ENCODE measurements around the gene EXD2. TPM values are rescaled to one million over a fixed set of nuclear protein-coding genes. Genes with fewer than 3 reads are reported as not detected.

The EXD2 gene
- total RNA-seq, 1 donor from 2014 or later = 6.9 TPM

GRCh38 chr14:69151458-69152180, 39.7 kb upstream of the EXD2 start:
- H3K27ac Mint-ChIP-seq = peak overlapping the region; percentile 88
- TF ChIP-seq CTCF (IDR thresholded peaks at IDR 0.05) = no peak
- DNase-seq (peak; percentile 72), ATAC-seq (ENCODE audit: low read depth) (peak; percentile 38)
- peak overlapping the region; percentile 95 for H3K4me3 Mint-ChIP-seq
- intact Hi-C loops (cut with micrococcal nuclease) = loop anchor here (1.0 to 5.0 kb wide), 6 partner anchors 22 to 1909 kb away; partner anchors contain the start of genes ATP6V1D, PALS1, SRSF5 and SUSD6
- peaks cover 40% of the 10 kb centered on the region for H3K4me1 Mint-ChIP-seq
- ChIA-PET POLR2A (interaction anchor here (0.7 to 3.5 kb wide), 6 partner anchors 16 to 1447 kb away, joined by 3 to 23 read pairs (median 8); partner anchors contain the start of genes EXD2 and SRSF5), CTCF (interaction anchor here (0.6 to 3.2 kb wide), 4 partner anchors 22 to 90 kb away, joined by 3 to 11 read pairs (median 4); no protein-coding TSS in a partner anchor)
- H3K9me3 Mint-ChIP-seq = no peaks in the 10 kb centered on the region
- H3K27me3 Mint-ChIP-seq = no peaks in the 10 kb centered on the region
- H3K36me3 Mint-ChIP-seq (ENCODE audit: low read depth) = peaks cover 35% of the 10 kb centered on the region

- no peak for DNase-seq
- Mint-ChIP-seq H3K4me3 (peak overlapping the region; percentile 95), H3K27me3 (no peaks in the 10 kb centered on the region), H3K36me3 (ENCODE audit: low read depth) (peaks cover 32% of the 10 kb centered on the region), H3K4me1 (peaks cover 35% of the 10 kb centered on the region), H3K27ac (peak overlapping the region; percentile 88), H3K9me3 (no peaks in the 10 kb centered on the region)
- intact Hi-C loops (cut with micrococcal nuclease) = loop anchor here (2.0 to 5.0 kb wide), 5 partner anchors 200 to 1910 kb away; partner anchors contain the start of genes ATP6V1D, PALS1, SRSF5 and SUSD6
- ChIA-PET POLR2A (interaction anchor here (0.7 to 3.5 kb wide), 6 partner anchors 16 to 1448 kb away, joined by 3 to 23 read pairs (median 8); partner anchors contain the start of genes EXD2 and SRSF5), CTCF (interaction anchor here (1.0 to 3.2 kb wide), 2 partner anchors 23 to 38 kb away, joined by 4 to 11 read pairs; no protein-coding TSS in a partner anchor)
- TF ChIP-seq CTCF (IDR thresholded peaks at IDR 0.05) = no peak
- peak; percentile 15 for ATAC-seq (ENCODE audit: low read depth)
Observed at GRCh38 chr14:69152181-69152901, 39.0 kb upstream of the EXD2 start.

- Mint-ChIP-seq H3K27ac (peak within 1 kb of the TSS; percentile 88), H3K27me3 (no peaks in the 10 kb centered on the region), H3K9me3 (no peaks in the 10 kb centered on the region), H3K36me3 (ENCODE audit: low read depth) (peaks cover 27% of the 10 kb centered on the region), H3K4me1 (peaks cover 30% of the 10 kb centered on the region), H3K4me3 (peak within 1 kb of the TSS; percentile 95)
- DNase-seq = no peak
- ChIA-PET CTCF (interaction anchor here (3.2 kb wide), 1 partner anchor 23 kb away, joined by 11 read pairs; no protein-coding TSS in a partner anchor), POLR2A (interaction anchor here (1.0 to 3.5 kb wide), 5 partner anchors 37 to 614 kb away, joined by 3 to 23 read pairs (median 5); partner anchors contain the start of genes ERH, EXD2, SLC39A9 and SRSF5)
- intact Hi-C loops (cut with micrococcal nuclease) = loop anchor here (1.0 to 5.0 kb wide), 8 partner anchors 38 to 1911 kb away; partner anchors contain the start of genes ATP6V1D, COX16, ERH and EXD2
- no peak for TF ChIP-seq CTCF (IDR thresholded peaks at IDR 0.05)
- no peak for ATAC-seq (ENCODE audit: low read depth)
Observed at GRCh38 chr14:69152902-69153151, 38.5 kb upstream of the EXD2 start, which contains the start of gene DCAF5. Gene DCAF5, minus strand, starts transcription at chr14:69153119. Its CDS starts 141 bp downstream, at chr14:69152978.

GRCh38 chr14:69153152-69153872, 38.0 kb upstream of the EXD2 start:
- ChIA-PET POLR2A (interaction anchor here (0.5 to 3.5 kb wide), 6 partner anchors 18 to 614 kb away, joined by 3 to 23 read pairs (median 5); partner anchors contain the start of genes ERH, EXD2, SLC39A9 and SRSF5), CTCF (interaction anchor here (1.0 to 3.2 kb wide), 2 partner anchors 24 kb away, joined by 4 to 11 read pairs; no protein-coding TSS in a partner anchor)
- Mint-ChIP-seq H3K4me1 (peaks cover 28% of the 10 kb centered on the region), H3K4me3 (peak overlapping the region; percentile 95), H3K27ac (peak overlapping the region; percentile 88), H3K36me3 (ENCODE audit: low read depth) (peaks cover 24% of the 10 kb centered on the region), H3K27me3 (no peaks in the 10 kb centered on the region), H3K9me3 (no peaks in the 10 kb centered on the region)
- intact Hi-C loops (cut with micrococcal nuclease) = loop anchor here (1.0 to 5.0 kb wide), 8 partner anchors 38 to 1911 kb away; partner anchors contain the start of genes ATP6V1D, COX16, ERH and EXD2
- DNase-seq = peak; percentile 81
- ATAC-seq (ENCODE audit: low read depth) = peak; percentile 93
- no peak for TF ChIP-seq CTCF (IDR thresholded peaks at IDR 0.05)

Measured in activated B cell treated with CpG ODN at 0.5 μM for 24 hours (primary cell).